ENCODE data around the gene EPM2A. TPM values are rescaled to one million over a fixed set of nuclear protein-coding genes. Genes with fewer than 3 reads are reported as not detected.

The EPM2A gene
- total and polyA plus RNA-seq, 2 experiments from 2014 or later: 3.7 to 17.8 TPM

GRCh38 chr6:145631374-145631773 is 103.9 kb downstream of the EPM2A start (continued):
- TF ChIP-seq ZNF462 (CRISPR knock-in tag; IDR thresholded peaks at IDR 0.05): no peak
- no peak for TF ChIP-seq ZNF114 (CRISPR knock-in tag; IDR thresholded peaks at IDR 0.05)
- TF ChIP-seq JUNB (IDR thresholded peaks at IDR 0.05; ENCODE audit: unreplicated experiment): no peak
- no peak for TF ChIP-seq STAT1 (IDR thresholded peaks at IDR 0.05; ENCODE audit: unreplicated experiment)
- TF ChIP-seq EZH2 (IDR thresholded peaks at IDR 0.05; ENCODE audit: low read depth, unreplicated experiment): no peak
- TF ChIP-seq EZH2phosphoT487 (IDR thresholded peaks at IDR 0.05; ENCODE audit: unreplicated experiment): no peak

- H3K27ac ChIP-seq (ENCODE audit: low read depth): no peak overlapping the region
- no peaks in the 10 kb centered on the region for H3K27me3 Mint-ChIP-seq (ENCODE audit: insufficient read depth, low read depth, poor library complexity)
- no peaks in the 10 kb centered on the region for H3K9me3 Mint-ChIP-seq
- DNase-seq (ENCODE audit: low spot score) (no peak), ATAC-seq (no peak)
- H3F3A ChIP-seq (replicated peaks; ENCODE audit: low read depth): no peaks in the 10 kb centered on the region
- no peaks in the 10 kb centered on the region for H3K27me3 ChIP-seq (ENCODE audit: insufficient read depth)
- no peak overlapping the region for H2AFZ ChIP-seq
- H3K27ac Mint-ChIP-seq: no peak overlapping the region
- no peaks in the 10 kb centered on the region for H3K36me3 Mint-ChIP-seq (ENCODE audit: low read depth)
- H3K4me2 ChIP-seq: no peak overlapping the region
- peaks cover 8% of the 10 kb centered on the region for H3K4me1 Mint-ChIP-seq
- no peaks in the 10 kb centered on the region for H3K36me3 ChIP-seq (ENCODE audit: insufficient read depth)
- peaks cover 3% of the 10 kb centered on the region; the same call in 1 of the 2 replicates for H3K4me1 ChIP-seq (ENCODE audit: insufficient read depth)
- H3K79me2 ChIP-seq (replicated peaks; ENCODE audit: insufficient read depth): no peaks in the 10 kb centered on the region
- H3K9me2 ChIP-seq (ENCODE audit: insufficient read depth): 0 out of 2 replicates have a peak, but pooled peaks cover 4% of the 10 kb centered on the region
- no peak overlapping the region for H3K4me3 Mint-ChIP-seq
- no peaks in the 10 kb centered on the region for H4K20me1 ChIP-seq (replicated peaks; ENCODE audit: insufficient read depth)
- H3K4me3 ChIP-seq: no peak overlapping the region
- TF ChIP-seq ZNF114 (CRISPR knock-in tag; IDR thresholded peaks at IDR 0.05): no peak
- no peak for TF ChIP-seq ZNF462 (CRISPR knock-in tag; IDR thresholded peaks at IDR 0.05)
- no peak for TF ChIP-seq CTCF (conservative IDR thresholded peaks at IDR 0.05; ENCODE audit: low read depth in 2 of 2)
These were observed 104.7 kb downstream of the EPM2A start for GRCh38 chr6:145630598-145630997.
